OCI-LY7 (cell line): Measurements from ENCODE around the gene FOXN4. TPM values are rescaled to one million over a fixed set of nuclear protein-coding genes. Genes with fewer than 3 reads are reported as not detected.

ENCODE experiments used
- BruUV-seq: library from RNA; stranded (reverse); fragments of 400-500 nt; replicated peaks from 2 replicates; lab custom pipeline; 2021; lab: Mats Ljungman, UMichigan
- CTCF ChIA-PET: fragments of 300-600 bp; sonication (Branson Sonifier 250); formaldehyde crosslinking; loops from one replicate; lab custom pipeline; 2022; ENCODE audit warnings: antibody characterized with exemption; ENCODE audit not compliant: unreplicated experiment; lab: Charles Lee
- POLR2A ChIA-PET: fragments of 300-600 bp; sonication (Branson Sonifier 250); formaldehyde crosslinking; loops from one replicate; lab custom pipeline; 2022; ENCODE audit warnings: antibody characterized with exemption; lab: Charles Lee
- DNase-seq: peaks from one replicate; pipeline ENCODE4 v3.0.0-alpha.2; 2015; ENCODE audit warnings: low spot score
- H2AFZ ChIP-seq: fragments of 200-600 bp; sonication (generic), shearing (Covaris generic); 2 replicates; pipeline ENCODE4 v1.6.1; 2014; ENCODE audit warnings: mild to moderate bottlenecking, antibody characterized with exemption, low read length, moderate library complexity
- H3K27ac ChIP-seq: fragments of 200-600 bp; sonication (generic); 2 replicates; pipeline ENCODE4 v1.5.1; 2014; ENCODE audit warnings: mixed run types, low read depth, mild to moderate bottlenecking, moderate library complexity, low read length, inconsistent platforms; ENCODE audit not compliant: poor library complexity, severe bottlenecking
- H3K36me3 ChIP-seq: fragments of 200-600 bp; sonication (generic); 2 replicates; pipeline ENCODE4 v1.6.1; 2014; ENCODE audit warnings: mild to moderate bottlenecking, antibody characterized with exemption, low read length, moderate library complexity, mixed read lengths; ENCODE audit not compliant: insufficient read depth
- H3K4me1 ChIP-seq: fragments of 200-600 bp; sonication (generic); 2 replicates; pipeline ENCODE4 v1.5.1; 2014; ENCODE audit warnings: mild to moderate bottlenecking, low read length; ENCODE audit not compliant: insufficient read depth, poor library complexity, severe bottlenecking
- H3K4me2 ChIP-seq: fragments of 200-600 bp; sonication (generic); 2 replicates; pipeline ENCODE4 v1.6.1; 2014; ENCODE audit warnings: mild to moderate bottlenecking, low read length
- H3K4me3 ChIP-seq: fragments of 200-600 bp; sonication (generic); 2 replicates; pipeline ENCODE4 v1.5.1; 2014; ENCODE audit warnings: mild to moderate bottlenecking, low read depth, low read length; ENCODE audit not compliant: poor library complexity, severe bottlenecking
- H3K79me2 ChIP-seq: fragments of 200-600 bp; sonication (generic); 2 replicates; pipeline ENCODE4 v1.6.1; 2016; ENCODE audit warnings: low read depth, mild to moderate bottlenecking, low read length, moderate library complexity, mixed read lengths; ENCODE audit not compliant: insufficient read depth
- H3K9me2 ChIP-seq: fragments of 200-600 bp; sonication (generic); 2 replicates; pipeline ENCODE4 v1.6.1; 2016; ENCODE audit warnings: mild to moderate bottlenecking, low read length, mixed read lengths; ENCODE audit not compliant: insufficient read depth
- H3K9me3 ChIP-seq: fragments of 200-600 bp; sonication (generic); 2 replicates; pipeline ENCODE4 v1.6.1; 2014; ENCODE audit warnings: mild to moderate bottlenecking, mixed run types, low read length, mixed read lengths
- H4K20me1 ChIP-seq: fragments of 200-600 bp; sonication (generic); 2 replicates; pipeline ENCODE4 v1.6.1; 2014; ENCODE audit warnings: mild to moderate bottlenecking, antibody characterized with exemption, low read length, moderate library complexity, mixed read lengths; ENCODE audit not compliant: insufficient read depth
- EZH2phosphoT487 ChIP-seq: fragments of 200-600 bp; sonication (generic); IDR thresholded peaks from 2 replicates; pipeline ENCODE4 v1.6.1; 2018; ENCODE audit warnings: low read depth, borderline replicate concordance, mild to moderate bottlenecking, mixed run types, antibody characterized with exemption, low read length, moderate library complexity, mixed read lengths
- intact Hi-C: fragments of 100-400 bp; cut with micrococcal nuclease; formaldehyde crosslinking; loops from one replicate; pipeline ENCODE4 v1.10.0; 2022; ENCODE audit not compliant: unreplicated experiment
- total RNA-seq, 2 experiments: library from RNA; depleted of rRNA in 1 of 2; stranded (reverse); fragments of >200 nt in 1 of 2; shearing (Covaris generic) in 1 of 2; gene quantifications; 2 replicates each; pipeline ENCODE4 v1.2.3, GENCODE V29; 2014 to 2022
- TF ChIP-seq, protein P1 (sequence below): fragments of 200-600 bp; sonication (generic); conservative IDR thresholded peaks from 2 replicates; pipeline ENCODE4 v1.5.1; 2014; ENCODE audit warnings: mild to moderate bottlenecking, antibody characterized with exemption, low read length, moderate library complexity, mixed read lengths

FOXN4 gene
- total RNA-seq, 2 experiments from 2014 or later: 2.7 to 4.5 TPM

- H3K4me3 ChIP-seq: no peak overlapping the region
- no peaks in the 10 kb centered on the region for H3K9me2 ChIP-seq
- no peaks in the 10 kb centered on the region for H3K79me2 ChIP-seq
- TF ChIP-seq, protein P1, sequence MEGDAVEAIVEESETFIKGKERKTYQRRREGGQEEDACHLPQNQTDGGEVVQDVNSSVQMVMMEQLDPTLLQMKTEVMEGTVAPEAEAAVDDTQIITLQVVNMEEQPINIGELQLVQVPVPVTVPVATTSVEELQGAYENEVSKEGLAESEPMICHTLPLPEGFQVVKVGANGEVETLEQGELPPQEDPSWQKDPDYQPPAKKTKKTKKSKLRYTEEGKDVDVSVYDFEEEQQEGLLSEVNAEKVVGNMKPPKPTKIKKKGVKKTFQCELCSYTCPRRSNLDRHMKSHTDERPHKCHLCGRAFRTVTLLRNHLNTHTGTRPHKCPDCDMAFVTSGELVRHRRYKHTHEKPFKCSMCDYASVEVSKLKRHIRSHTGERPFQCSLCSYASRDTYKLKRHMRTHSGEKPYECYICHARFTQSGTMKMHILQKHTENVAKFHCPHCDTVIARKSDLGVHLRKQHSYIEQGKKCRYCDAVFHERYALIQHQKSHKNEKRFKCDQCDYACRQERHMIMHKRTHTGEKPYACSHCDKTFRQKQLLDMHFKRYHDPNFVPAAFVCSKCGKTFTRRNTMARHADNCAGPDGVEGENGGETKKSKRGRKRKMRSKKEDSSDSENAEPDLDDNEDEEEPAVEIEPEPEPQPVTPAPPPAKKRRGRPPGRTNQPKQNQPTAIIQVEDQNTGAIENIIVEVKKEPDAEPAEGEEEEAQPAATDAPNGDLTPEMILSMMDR: no peak
- no peak for TF ChIP-seq EZH2phosphoT487
- no peak overlapping the region for H3K27ac ChIP-seq
- CTCF ChIA-PET: no interaction called here
- no peak overlapping the region for H2AFZ ChIP-seq
- no peaks in the 10 kb centered on the region for H3K36me3 ChIP-seq
- H3K9me3 ChIP-seq: no peaks in the 10 kb centered on the region
- BruUV-seq: no TSS peak
- H3K4me2 ChIP-seq: no peak overlapping the region
- intact Hi-C loops: no loop called here
- H4K20me1 ChIP-seq: no peaks in the 10 kb centered on the region
- POLR2A ChIA-PET: no interaction called here
- H3K4me1 ChIP-seq: no peaks in the 10 kb centered on the region
- no peak for DNase-seq
These were observed 13.2 kb downstream of the FOXN4 start for GRCh38 chr12:109295764-109296425.

- CTCF ChIA-PET: no interaction called here
- TF ChIP-seq, protein P1: no peak
- TF ChIP-seq EZH2phosphoT487: no peak
- no peaks in the 10 kb centered on the region for H3K9me2 ChIP-seq
- no TSS peak for BruUV-seq
- no peak overlapping the region for H3K4me2 ChIP-seq
- no peak overlapping the region for H2AFZ ChIP-seq
- no peak overlapping the region for H3K27ac ChIP-seq
- no peak overlapping the region for H3K4me3 ChIP-seq
- no peaks in the 10 kb centered on the region for H3K36me3 ChIP-seq
- intact Hi-C loops: no loop called here
- H3K9me3 ChIP-seq: no peaks in the 10 kb centered on the region
- DNase-seq: no peak
- H4K20me1 ChIP-seq: no peaks in the 10 kb centered on the region
- H3K4me1 ChIP-seq: no peaks in the 10 kb centered on the region
- POLR2A ChIA-PET: no interaction called here
- H3K79me2 ChIP-seq: no peaks in the 10 kb centered on the region
These were observed 14.7 kb downstream of the FOXN4 start for GRCh38 chr12:109294286-109294796.

GRCh38 chr12:109293106-109293505, 16.0 kb downstream of the FOXN4 start:
- Histone ChIP-seq H3K79me2 (no peaks in the 10 kb centered on the region), H3K4me3 (no peak overlapping the region), H3K9me2 (no peaks in the 10 kb centered on the region), H3K36me3 (no peaks in the 10 kb centered on the region), H2AFZ (no peak overlapping the region), H3K4me2 (no peak overlapping the region), H4K20me1 (no peaks in the 10 kb centered on the region), H3K9me3 (no peaks in the 10 kb centered on the region), H3K4me1 (no peaks in the 10 kb centered on the region), H3K27ac (no peak overlapping the region)
- no TSS peak for BruUV-seq
- ChIA-PET CTCF (no interaction called here), POLR2A (no interaction called here)
- TF ChIP-seq, protein P1: no peak
- TF ChIP-seq EZH2phosphoT487: no peak
- intact Hi-C loops: no loop called here
- no peak for DNase-seq
